ENCODE results near the gene POU4F1.

GRCh38 chr13:78587395-78587794 is 16.0 kb downstream of the POU4F1 start:
- TF ChIP-seq CTCF (IDR thresholded peaks at IDR 0.05; ENCODE audit: extremely low read depth in 1 of 2, insufficient read depth in 1 of 2, low read depth in 1 of 2, low read length in 2 of 2): no peak
- TF ChIP-seq GATA2 (IDR thresholded peaks at IDR 0.05; ENCODE audit: insufficient read depth, insufficient read length, low read depth, low read length): no peak
- no peak for TF ChIP-seq POLR2A (IDR thresholded peaks at IDR 0.05; ENCODE audit: low read depth, low read length)
- TF ChIP-seq EZH2 (IDR thresholded peaks at IDR 0.05; ENCODE audit: borderline replicate concordance, low read depth, low read length, severe bottlenecking): no peak
- no peak for TF ChIP-seq FOS (IDR thresholded peaks at IDR 0.05; ENCODE audit: borderline replicate concordance, insufficient read depth, low read length)
- no peak for TF ChIP-seq MAX (IDR thresholded peaks at IDR 0.05; ENCODE audit: insufficient read depth, insufficient read length)
- no peak for TF ChIP-seq POLR2AphosphoS5 (IDR thresholded peaks at IDR 0.05; ENCODE audit: insufficient read depth, low read depth, low read length)
- TF ChIP-seq JUN (IDR thresholded peaks at IDR 0.05; ENCODE audit: borderline replicate concordance, insufficient read depth, insufficient read length, low read depth): no peak
